SK-N-MC (cell line): ENCODE data around the gene LRBA.

Experiments used
- DNase-seq: peaks from one replicate; pipeline ENCODE4 v3.0.0-alpha.2; 2011; ENCODE audit warnings: low read depth, low spot score
- H3K27ac ChIP-seq: fragments of 200-600 bp; sonication (generic); 2 replicates; pipeline ENCODE4 v1.5.1; 2016; ENCODE audit warnings: mixed run types
- H3K36me3 ChIP-seq: fragments of 200-600 bp; sonication (generic); 2 replicates; pipeline ENCODE4 v1.6.1; 2017; ENCODE audit warnings: antibody characterized with exemption, low read length, mixed read lengths; ENCODE audit not compliant: insufficient read depth
- H3K4me3 ChIP-seq: fragments of 200-600 bp; sonication (generic); 2 replicates; pipeline ENCODE4 v1.5.1; 2016
- H3K9ac ChIP-seq: fragments of 200-600 bp; sonication (generic); 2 replicates; pipeline ENCODE4 v1.8.0; 2017; ENCODE audit warnings: mixed run types, mixed read lengths; ENCODE audit not compliant: insufficient read length
- H3K9me3 ChIP-seq: fragments of 200-600 bp; sonication (generic); 2 replicates; pipeline ENCODE4 v1.6.1; 2017; ENCODE audit warnings: low read depth, mild to moderate bottlenecking, antibody characterized with exemption, low read length, moderate library complexity, mixed read lengths
- EZH2 ChIP-seq: fragments of 200-600 bp; sonication (generic); IDR thresholded peaks from one replicate; pipeline ENCODE4 v1.6.1; 2017; ENCODE audit warnings: antibody characterized with exemption
- FOXP2 ChIP-seq: optimal IDR thresholded peaks from 2 replicates; pipeline ENCODE3; 2011; ENCODE audit warnings: mild to moderate bottlenecking, moderate library complexity; ENCODE audit not compliant: insufficient read depth; ENCODE audit errors: extremely low read length, control extremely low read depth
- POLR2AphosphoS5 ChIP-seq: IDR thresholded peaks from 2 replicates; pipeline ENCODE4 v1.6.1; 2012; ENCODE audit warnings: mild to moderate bottlenecking, low read depth, low read length, borderline replicate concordance

Gene LRBA

GRCh38 chr4:150583287-150584110 is 431.6 kb downstream of the LRBA start:
- peaks cover 14% of the 10 kb centered on the region; the same call in 1 of the 2 replicates for H3K36me3 ChIP-seq
- no peaks in the 10 kb centered on the region for H3K9me3 ChIP-seq
- no peak overlapping the region for H3K4me3 ChIP-seq
- no peak overlapping the region for H3K9ac ChIP-seq
- TF ChIP-seq FOXP2 = no peak
- no peak for TF ChIP-seq POLR2AphosphoS5
- TF ChIP-seq EZH2 = no peak
- no peak for DNase-seq
- H3K27ac ChIP-seq = no peak overlapping the region

- Histone ChIP-seq H3K36me3 (peaks cover 14% of the 10 kb centered on the region; the same call in 1 of the 2 replicates), H3K4me3 (no peak overlapping the region), H3K9me3 (no peaks in the 10 kb centered on the region), H3K27ac (no peak overlapping the region), H3K9ac (no peak overlapping the region)
- TF ChIP-seq POLR2AphosphoS5 (no peak), FOXP2 (no peak), EZH2 (no peak)
- no peak for DNase-seq
Observed at GRCh38 chr4:150582873-150583286, 432.2 kb downstream of the LRBA start.

GRCh38 chr4:150582146-150582872 is 432.8 kb downstream of the LRBA start, which contains the start of gene MAB21L2:
MAB21L2 (plus strand) TSS chr4:150582151; CDS start chr4:150583030, 879 bp downstream.
- Histone ChIP-seq H3K27ac (no peak within 1 kb of the TSS), H3K9me3 (no peaks in the 10 kb centered on the region), H3K4me3 (no peak within 1 kb of the TSS), H3K9ac (no peak within 1 kb of the TSS), H3K36me3 (peaks cover 14% of the 10 kb centered on the region; the same call in 1 of the 2 replicates)
- DNase-seq = no peak
- TF ChIP-seq EZH2 (no peak), FOXP2 (no peak), POLR2AphosphoS5 (no peak)

GRCh38 chr4:150581641-150582051 is 433.4 kb downstream of the LRBA start:
- peaks cover 14% of the 10 kb centered on the region; the same call in 1 of the 2 replicates for H3K36me3 ChIP-seq
- no peak overlapping the region for H3K27ac ChIP-seq
- DNase-seq = no peak
- TF ChIP-seq FOXP2 (no peak), POLR2AphosphoS5 (no peak), EZH2 (no peak)
- H3K9me3 ChIP-seq = no peaks in the 10 kb centered on the region
- H3K9ac ChIP-seq = no peak overlapping the region
- H3K4me3 ChIP-seq = no peak overlapping the region

GRCh38 chr4:150581056-150581605 is 434.0 kb downstream of the LRBA start:
- no peak overlapping the region for H3K9ac ChIP-seq
- no peak overlapping the region for H3K4me3 ChIP-seq
- DNase-seq = no peak
- H3K27ac ChIP-seq = no peak overlapping the region
- peaks cover 14% of the 10 kb centered on the region; the same call in 1 of the 2 replicates for H3K36me3 ChIP-seq
- no peaks in the 10 kb centered on the region for H3K9me3 ChIP-seq
- TF ChIP-seq POLR2AphosphoS5 = no peak
- no peak for TF ChIP-seq FOXP2
- no peak for TF ChIP-seq EZH2

- no peak overlapping the region for H3K27ac ChIP-seq
- no peak for TF ChIP-seq FOXP2
- TF ChIP-seq EZH2 = no peak
- no peak for TF ChIP-seq POLR2AphosphoS5
- H3K4me3 ChIP-seq = no peak overlapping the region
- DNase-seq = no peak
- H3K9ac ChIP-seq = no peak overlapping the region
- H3K36me3 ChIP-seq = peaks cover 14% of the 10 kb centered on the region; the same call in 1 of the 2 replicates
- no peaks in the 10 kb centered on the region for H3K9me3 ChIP-seq
Observed at GRCh38 chr4:150580306-150580705, 434.8 kb downstream of the LRBA start.

- Histone ChIP-seq H3K27ac (no peak overlapping the region), H3K4me3 (no peak overlapping the region), H3K36me3 (peaks cover 14% of the 10 kb centered on the region; the same call in 1 of the 2 replicates), H3K9ac (no peak overlapping the region), H3K9me3 (no peaks in the 10 kb centered on the region)
- no peak for DNase-seq
- TF ChIP-seq EZH2 (no peak), POLR2AphosphoS5 (no peak), FOXP2 (no peak)
Observed at GRCh38 chr4:150579551-150580234, 435.4 kb downstream of the LRBA start.
